IMR-90 (cell line): ENCODE measurements around the gene CSE1L. TPM values are rescaled to one million over a fixed set of nuclear protein-coding genes. Genes with fewer than 3 reads are reported as not detected.

ENCODE experiments used
- ATAC-seq: fragments of 200-7000 bp; cut with Tn5 transposase; 2 replicates; pipeline ENCODE4 v1.9.1; 2020; ENCODE audit warnings: low read depth, mild to moderate bottlenecking, moderate library complexity
- BruUV-seq: library from RNA; stranded (reverse); fragments of 400-500 nt; replicated peaks from 2 replicates; lab custom pipeline; 2021; lab: Mats Ljungman, UMichigan
- CTCF ChIA-PET: fragments of 300-600 bp; formaldehyde crosslinking; extraction: SDS; loops from one replicate; lab custom pipeline; 2021; ENCODE audit warnings: antibody characterized with exemption; lab: Yijun Ruan, JAX
- POLR2A ChIA-PET: fragments of 300-600 bp; sonication (Branson Sonifier 250); formaldehyde crosslinking; loops from one replicate; lab custom pipeline; 2022; ENCODE audit warnings: antibody characterized with exemption; ENCODE audit not compliant: unreplicated experiment; lab: Charles Lee
- DNase-seq: peaks from one replicate; pipeline ENCODE4 v3.0.0; 2013
- H2AFZ ChIP-seq: replicated peaks from 2 replicates; pipeline ENCODE3; 2013; ENCODE audit warnings: low read length, mild to moderate bottlenecking; ENCODE audit not compliant: poor library complexity
- H2AK5ac ChIP-seq: 2 replicates; pipeline ENCODE4 v1.6.1; 2013; ENCODE audit warnings: low read depth, low read length, inconsistent platforms
- H2AK9ac ChIP-seq: replicated peaks from 2 replicates; pipeline ENCODE3; 2013; ENCODE audit warnings: mild to moderate bottlenecking, low read depth, low read length, moderate library complexity; ENCODE audit not compliant: poor library complexity
- H2BK120ac ChIP-seq: 2 replicates; pipeline ENCODE4 v1.6.1; 2013; ENCODE audit warnings: low read depth, low read length, inconsistent platforms
- H2BK15ac ChIP-seq: 3 replicates; pipeline ENCODE4 v1.6.1; 2013; ENCODE audit warnings: low read depth, low read length, inconsistent platforms
- H2BK20ac ChIP-seq: 2 replicates; pipeline ENCODE4 v1.6.1; 2013; ENCODE audit warnings: low read depth, mild to moderate bottlenecking, inconsistent platforms, low read length, moderate library complexity
- H2BK5ac ChIP-seq: 2 replicates; pipeline ENCODE4 v1.6.1; 2013; ENCODE audit warnings: mild to moderate bottlenecking, low read depth, low read length, inconsistent platforms; ENCODE audit not compliant: poor library complexity, severe bottlenecking
- H3K14ac ChIP-seq: replicated peaks from 2 replicates; pipeline ENCODE4 v1.6.1; 2013; ENCODE audit warnings: low read depth, low read length, inconsistent platforms
- H3K18ac ChIP-seq: 2 replicates; pipeline ENCODE4 v1.6.1; 2013; ENCODE audit warnings: low read depth, low read length, control low read depth
- H3K23ac ChIP-seq: 2 replicates; pipeline ENCODE4 v1.6.1; 2013; ENCODE audit warnings: low read depth, low read length, inconsistent platforms
- H3K27ac ChIP-seq: 2 replicates; pipeline ENCODE4 v1.5.1; 2013; ENCODE audit warnings: mild to moderate bottlenecking, control low read depth, low read length; ENCODE audit not compliant: insufficient read depth
- H3K27me3 ChIP-seq: 2 replicates; pipeline ENCODE4 v1.6.1; 2013; ENCODE audit warnings: low read length; ENCODE audit not compliant: control insufficient read depth, insufficient read depth
- H3K36me3 ChIP-seq: 2 replicates; pipeline ENCODE4 v1.6.1; 2013; ENCODE audit warnings: low read length, mixed read lengths; ENCODE audit not compliant: control insufficient read depth, insufficient read depth
- H3K4ac ChIP-seq: 2 replicates; pipeline ENCODE4 v1.6.1; 2013; ENCODE audit warnings: low read depth, low read length, inconsistent platforms
- H3K4me1 ChIP-seq: 2 replicates; pipeline ENCODE4 v1.6.1; 2013; ENCODE audit warnings: low read length, mixed read lengths; ENCODE audit not compliant: control insufficient read depth, insufficient read depth
- H3K4me2 ChIP-seq: 2 replicates; pipeline ENCODE4 v1.6.1; 2013; ENCODE audit warnings: low read depth, mild to moderate bottlenecking, control low read depth, low read length, moderate library complexity
- H3K4me3 ChIP-seq: 2 replicates; pipeline ENCODE4 v1.5.1; 2013; ENCODE audit warnings: low read depth, mild to moderate bottlenecking, control low read depth, low read length, moderate library complexity; ENCODE audit not compliant: insufficient read depth
- H3K56ac ChIP-seq: 2 replicates; pipeline ENCODE4 v1.6.1; 2013; ENCODE audit warnings: low read length, inconsistent platforms; ENCODE audit not compliant: insufficient read depth; ENCODE audit errors: extremely low read depth
- H3K79me1 ChIP-seq, 2 experiments: 2 replicates each; pipeline ENCODE4 v1.6.1; 2013; ENCODE audit warnings: low read length in 2 of 2, inconsistent platforms in 1 of 2, low read depth in 1 of 2
- H3K9ac ChIP-seq: 2 replicates; pipeline ENCODE4 v1.6.1; 2013; ENCODE audit warnings: low read depth, low read length, control low read depth
- H3K9me1 ChIP-seq: 2 replicates; pipeline ENCODE4 v1.6.1; 2013; ENCODE audit warnings: low read length, inconsistent platforms; ENCODE audit not compliant: insufficient read depth
- H3K9me3 ChIP-seq: 2 replicates; pipeline ENCODE4 v1.6.1; 2013; ENCODE audit warnings: low read length; ENCODE audit not compliant: control insufficient read depth, insufficient read depth
- H4K20me1 ChIP-seq: 2 replicates; pipeline ENCODE4 v1.6.1; 2013; ENCODE audit warnings: low read length, inconsistent platforms; ENCODE audit not compliant: insufficient read depth
- H4K5ac ChIP-seq: 2 replicates; pipeline ENCODE4 v1.6.1; 2013; ENCODE audit warnings: mild to moderate bottlenecking, low read depth, low read length, control low read depth
- H4K8ac ChIP-seq, 2 experiments: 2 replicates each; pipeline ENCODE4 v1.6.1; 2013; ENCODE audit warnings: low read depth in 2 of 2, low read length in 2 of 2, control low read depth in 1 of 2, inconsistent platforms in 1 of 2
- H4K91ac ChIP-seq: 2 replicates; pipeline ENCODE4 v1.6.1; 2013; ENCODE audit warnings: low read depth, low read length, inconsistent platforms; ENCODE audit not compliant: insufficient read depth
- NFE2L2 ChIP-seq: fragments of 150-350 bp; IDR thresholded peaks from 2 replicates; pipeline ENCODE4 v1.6.1; 2016; ENCODE audit warnings: low read depth, mild to moderate bottlenecking, low read length
- POLR2A ChIP-seq: IDR thresholded peaks from 2 replicates; pipeline ENCODE4 v1.6.1; 2012; ENCODE audit warnings: mild to moderate bottlenecking, low read depth, low read length
- WGBS, 2 experiments: methylation state at CpG; one replicate each; pipeline versions ENCODE4 v1.1.5 to v1.1.7; 2013; ENCODE audit warnings: missing lambda C conversion rate in 2 of 2; ENCODE audit not compliant: insufficient read length in 1 of 2; ENCODE audit errors: extremely low coverage in 2 of 2; 5-methylcytosine and 5-hydroxymethylcytosine counted together
- dilution Hi-C: fragments of 300-500 bp; cut with HindIII; formaldehyde crosslinking; loops from one replicate; pipeline ENCODE4 v1.14.3; 2018; ENCODE audit warnings: low sequenced_read_pairs; ENCODE audit not compliant: unreplicated experiment
- in situ Hi-C: fragments of 300-500 bp; cut with MboI; formaldehyde crosslinking; loops from 3 replicates; pipeline ENCODE4 v1.14.3; 2019; ENCODE audit warnings: low sequenced_read_pairs, inconsistent platforms, mixed read lengths
- intact Hi-C: fragments of 100-400 bp; cut with micrococcal nuclease; formaldehyde crosslinking; loops from 2 replicates; pipeline ENCODE4 v1.10.0; 2022
- polyA plus RNA-seq, 3 experiments: library from polyadenylated mRNA; depleted of rRNA; stranded (reverse); fragments of >200 nt; gene quantifications; 2 replicates each; pipeline ENCODE4 v1.2.3, GENCODE V29; 2012; ENCODE audit warnings: low replicate concordance in 1 of 3
- total RNA-seq: library from RNA; depleted of rRNA; stranded (reverse); fragments of >200 nt; gene quantifications from 2 replicates; pipeline ENCODE4 v1.2.3, GENCODE V29; 2012

CSE1L gene
- total and polyA plus RNA-seq, 2 of the 4 experiments (the other 2 are of a cell fraction): 34.3 to 81.7 TPM

DNA sequence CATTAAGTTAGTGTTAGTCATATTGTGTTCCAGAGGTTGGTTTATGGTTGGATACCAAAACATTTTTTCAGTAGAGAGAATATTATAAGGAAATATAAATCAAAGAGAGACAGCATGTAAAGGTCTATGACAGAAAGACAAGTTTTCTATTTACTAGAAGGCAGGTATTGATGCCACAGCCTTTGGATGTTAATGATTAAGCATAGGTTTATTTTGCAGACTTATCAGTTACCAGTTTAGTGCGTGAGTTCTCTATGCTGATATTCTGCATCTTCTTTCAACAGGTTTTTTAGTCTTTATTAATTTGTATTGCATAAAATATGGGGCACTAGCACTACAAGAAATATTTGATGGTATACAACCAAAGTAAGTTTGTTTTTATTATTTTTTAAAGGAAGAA, 45.6 kb downstream of the CSE1L start:
- in situ Hi-C loops (no loop called here), dilution Hi-C loops (no loop called here), intact Hi-C loops (loop anchor here (2.0 kb wide), 1 partner anchor 13 kb away; no protein-coding TSS in a partner anchor)
- Histone ChIP-seq H2AK9ac (no peak overlapping the region), H2BK15ac (no peak overlapping the region), H3K9ac (no peak overlapping the region), H3K14ac (no peak overlapping the region), H3K9me3 (no peaks in the 10 kb centered on the region), H3K27me3 (no peaks in the 10 kb centered on the region), H3K4ac (no peak overlapping the region), H2BK20ac (no peak overlapping the region), H3K36me3 (peaks cover 37% of the 10 kb centered on the region), H4K8ac (no peak overlapping the region), H2BK5ac (no peak overlapping the region), H4K20me1 (no peaks in the 10 kb centered on the region), H2AK5ac (no peak overlapping the region), H3K4me3 (no peak overlapping the region), H4K5ac (no peak overlapping the region), H3K79me1 (peaks cover 0 to under 1% of the 10 kb centered on the region in 2 experiments; a peak in 2 of 4 replicates), H3K56ac (no peak overlapping the region), H3K4me1 (no peaks in the 10 kb centered on the region), H3K18ac (no peak overlapping the region), H3K4me2 (no peak overlapping the region), H3K9me1 (no peaks in the 10 kb centered on the region), H3K23ac (no peak overlapping the region), H3K27ac (no peak overlapping the region), H2AFZ (no peak overlapping the region), H4K91ac (no peak overlapping the region), H2BK120ac (no peak overlapping the region)
- DNase-seq (no peak), ATAC-seq (no peak)
- ChIA-PET CTCF (no interaction called here), POLR2A (no interaction called here)
- no TSS peak for BruUV-seq
- WGBS, 2 experiments: no CpG with 5 or more reads among the region's 1 CpG
- no peak for TF ChIP-seq NFE2L2
- no peak for TF ChIP-seq POLR2A
